HG02885 (cell line): ENCODE results near the gene ZFX.
A peak's percentile ranks its signal among the peaks of the same experiment; 100 is the strongest.
"Not testable (repeated sequence)": the region's sequence is repeated elsewhere in the genome, so short reads cannot be mapped to it uniquely, and the experiment has no call there.

ENCODE experiments used
- ATAC-seq: cut with Tn5 transposase; IDR thresholded peaks from one replicate; pipeline ENCODE4 v1.9.1; 2021; ENCODE audit warnings: mild to moderate bottlenecking; ENCODE audit not compliant: unreplicated experiment, poor library complexity

ZFX gene

GRCh38 chrX:24150898-24151297, 1.4 kb downstream of the ZFX start:
- ATAC-seq = no peak

DNA sequence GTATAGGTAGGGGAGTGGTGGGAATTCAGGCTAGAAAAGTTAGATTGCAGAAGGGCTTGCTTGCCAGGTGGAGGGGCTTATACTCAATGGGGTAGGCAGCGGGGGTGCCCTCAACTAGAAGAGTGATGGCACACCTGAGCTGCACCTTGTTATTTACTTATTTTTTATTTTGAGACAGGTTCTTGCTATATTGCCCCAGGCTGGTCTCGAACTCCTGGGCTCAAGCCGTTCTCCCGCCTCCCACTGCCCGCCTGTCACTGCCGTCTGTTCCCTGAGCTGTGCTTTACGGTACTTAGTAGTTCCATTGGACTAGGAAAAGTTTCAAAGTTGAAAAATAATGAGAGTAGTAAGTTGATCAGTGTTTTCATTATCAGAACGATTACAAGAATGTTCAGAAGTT, 2.0 kb downstream of the ZFX start:
- no peak for ATAC-seq

DNA sequence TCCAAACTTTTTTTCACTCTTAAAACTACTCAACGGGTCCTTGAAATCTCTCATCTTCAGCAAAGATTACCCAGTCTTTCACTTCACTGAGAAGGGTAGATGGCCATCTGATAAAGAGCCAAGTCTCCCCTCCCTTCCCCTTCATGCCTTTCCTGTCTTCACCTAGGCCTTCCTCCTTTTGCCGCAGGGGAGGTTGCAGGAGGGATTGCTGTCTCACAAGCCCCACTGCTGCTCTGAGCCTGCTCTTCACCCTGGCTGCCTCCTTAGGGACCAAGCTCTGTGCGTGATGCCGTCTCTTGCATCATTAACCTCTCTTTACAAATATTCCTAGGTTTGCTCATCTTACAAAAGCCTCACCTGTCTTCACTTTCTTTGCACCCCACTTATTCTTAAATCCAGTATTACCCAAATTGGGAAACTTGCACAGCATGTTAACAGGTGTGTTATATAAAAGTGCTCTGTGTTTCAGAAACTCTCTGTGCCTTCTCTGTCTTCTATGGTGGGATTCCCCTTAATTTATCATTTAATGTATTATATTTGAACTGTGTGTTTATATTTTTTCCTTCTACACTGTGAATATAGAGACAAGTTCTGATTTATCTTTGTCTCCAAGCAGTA, 3.8 kb downstream of the ZFX start:
- no peak for ATAC-seq

GRCh38 chrX:24153796-24154189, 4.3 kb downstream of the ZFX start:
- no peak for ATAC-seq

GRCh38 chrX:24154490-24155034, 5.0 kb downstream of the ZFX start:
- ATAC-seq = no peak

GRCh38 chrX:24155747-24156146, 6.2 kb downstream of the ZFX start:
- not testable (repeated sequence) for ATAC-seq

- no peak for ATAC-seq
These were observed 6.6 kb downstream of the ZFX start for GRCh38 chrX:24156177-24156576.

GRCh38 chrX:24158881-24159280, 9.4 kb downstream of the ZFX start:
- ATAC-seq = no peak

GRCh38 chrX:24166078-24166477, 16.5 kb downstream of the ZFX start:
- no peak for ATAC-seq

DNA sequence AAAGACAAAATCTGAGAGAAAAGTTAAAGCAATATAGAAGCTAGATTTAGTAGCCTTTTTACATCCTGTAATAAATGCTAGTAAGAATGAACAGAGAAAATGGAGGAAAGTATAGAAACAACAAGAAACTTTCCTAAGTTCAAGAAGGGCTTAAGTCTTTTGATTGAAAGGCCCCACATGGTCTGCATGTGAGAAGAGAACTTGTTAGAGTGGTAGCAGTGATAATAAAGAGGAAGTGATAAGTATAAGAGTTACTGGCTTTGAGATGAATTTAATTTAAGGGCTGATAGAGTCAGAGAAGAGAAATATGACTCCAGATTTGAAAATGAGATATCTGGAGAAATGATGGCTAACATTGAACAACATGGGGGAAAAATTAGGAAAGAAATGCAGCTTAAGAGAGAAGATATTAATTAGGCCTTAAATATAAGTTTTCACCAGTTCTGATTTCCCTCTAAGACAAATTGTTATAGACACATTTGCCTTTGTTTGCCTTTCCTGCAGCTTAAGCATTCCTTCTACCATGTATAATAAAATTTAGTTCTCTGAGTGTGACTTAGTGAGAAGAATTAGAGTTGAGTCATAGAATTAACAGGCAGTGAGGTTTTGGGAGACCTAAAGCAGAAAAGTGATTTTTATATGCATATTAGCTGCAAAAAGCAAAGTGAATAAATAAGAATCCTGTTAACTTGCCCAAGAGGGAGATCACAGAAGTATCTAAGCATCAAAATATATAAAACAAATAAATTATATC, 18.4 kb downstream of the ZFX start:
- ATAC-seq = peak; percentile 37

- peak; percentile 78 for ATAC-seq
These were observed 19.3 kb downstream of the ZFX start for GRCh38 chrX:24168807-24169206.

DNA sequence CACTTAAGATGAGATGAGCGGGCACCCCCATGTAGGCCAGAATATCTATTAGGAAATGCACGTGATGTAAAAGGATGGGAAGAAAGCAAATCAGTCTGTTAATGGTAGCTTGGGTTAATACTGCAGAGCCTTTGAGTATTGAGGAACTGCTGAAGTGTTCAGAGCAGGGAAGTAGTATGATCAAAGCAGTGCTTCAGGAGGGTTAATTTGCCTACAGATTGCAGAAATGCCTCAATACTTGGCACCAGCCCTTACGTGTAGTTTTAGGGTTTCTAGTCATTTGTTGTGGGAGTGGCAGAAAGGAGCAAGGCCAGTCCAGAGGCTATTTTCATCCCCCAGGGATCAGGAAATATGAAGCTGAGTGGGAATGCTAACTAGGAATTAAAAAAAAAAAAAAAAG, 19.7 kb downstream of the ZFX start:
- peak; percentile 79 for ATAC-seq

GRCh38 chrX:24173115-24173847, 23.8 kb downstream of the ZFX start:
- no peak for ATAC-seq

- peak; percentile 68 for ATAC-seq
These were observed 25.7 kb downstream of the ZFX start for GRCh38 chrX:24175276-24175675.

DNA sequence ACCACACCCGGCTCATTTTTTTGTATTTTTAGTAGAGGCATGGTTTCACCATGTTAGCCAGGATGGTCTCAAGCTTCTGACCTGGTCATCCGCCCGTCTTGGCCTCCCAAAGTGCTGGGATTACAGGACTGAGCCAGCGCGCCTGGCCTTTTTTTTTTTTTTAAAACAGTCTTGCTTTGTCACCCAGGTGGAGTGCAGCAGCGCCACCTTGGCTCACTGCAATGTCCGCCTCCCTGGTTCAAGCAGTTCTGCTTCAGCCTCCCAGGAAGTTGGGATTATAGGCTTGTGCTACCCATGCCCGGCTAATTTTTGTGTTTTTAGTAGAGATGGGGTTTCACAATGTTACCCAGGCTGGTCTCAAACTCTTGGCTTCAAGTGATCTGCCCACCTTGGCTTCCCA, 28.9 kb downstream of the ZFX start:
- no peak for ATAC-seq

DNA sequence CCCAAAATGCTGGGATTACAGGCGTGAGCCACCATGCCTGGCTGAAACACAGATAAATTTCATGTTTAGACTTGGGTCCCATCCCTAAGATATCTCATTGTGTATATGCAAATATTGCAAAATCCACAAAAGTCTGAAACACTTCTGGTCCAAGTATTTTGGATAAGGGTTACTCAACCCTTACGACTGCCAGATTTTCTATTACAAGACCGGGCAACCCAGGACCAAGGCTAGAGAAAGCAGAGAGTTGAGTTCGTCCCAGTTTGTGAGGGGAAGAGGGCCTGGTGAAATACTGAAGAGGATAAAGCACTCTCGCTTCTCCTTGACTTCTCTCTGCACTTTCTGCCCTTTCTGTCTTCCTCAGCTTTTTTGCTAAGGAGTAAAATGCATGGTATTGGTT, 34.5 kb downstream of the ZFX start:
- no peak for ATAC-seq

DNA sequence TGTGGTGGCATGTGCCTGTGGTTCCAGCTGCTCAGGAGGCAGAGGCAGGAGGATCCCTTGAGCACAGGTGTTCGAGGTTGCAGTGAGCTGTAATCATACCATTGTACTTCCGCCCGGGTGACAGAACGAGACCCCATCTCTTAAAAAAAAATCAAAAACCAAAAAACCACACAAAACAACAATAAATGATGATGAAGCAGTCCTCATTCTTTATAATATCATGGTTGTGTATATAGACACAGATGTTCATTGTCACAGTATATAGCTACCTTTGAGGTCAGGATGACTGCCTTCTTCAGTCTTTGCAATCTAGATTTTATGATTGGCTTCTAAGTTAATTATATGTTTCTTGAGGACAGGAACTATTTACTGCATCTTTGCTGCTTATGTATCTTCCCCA, 37.0 kb downstream of the ZFX start:
- ATAC-seq = no peak

GRCh38 chrX:24186986-24187385, 37.5 kb downstream of the ZFX start:
- ATAC-seq = no peak

DNA sequence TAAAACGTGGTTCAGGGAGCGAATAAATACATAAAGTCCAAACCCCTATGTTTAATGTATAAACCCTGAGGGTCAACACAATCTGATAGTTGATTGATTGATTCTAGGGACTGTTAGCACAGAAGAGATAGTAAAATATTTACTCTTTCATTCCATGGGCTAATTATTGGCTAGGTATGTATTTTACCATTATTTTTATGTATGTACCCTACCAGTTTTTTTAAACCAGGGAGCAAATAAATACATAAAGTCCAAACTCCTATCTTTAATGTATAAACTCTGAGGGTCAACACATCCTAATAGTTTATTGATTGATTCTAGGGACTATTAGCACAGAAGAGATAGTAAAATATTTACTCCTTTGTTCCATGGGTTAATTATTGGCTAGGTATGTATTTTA, 40.0 kb downstream of the ZFX start:
- no peak for ATAC-seq

GRCh38 chrX:24190500-24191156, 41.1 kb downstream of the ZFX start:
- no peak for ATAC-seq

GRCh38 chrX:24196509-24196908, 47.0 kb downstream of the ZFX start:
- ATAC-seq = no peak
